ENCODE measurements around the gene TADA1.

Gene TADA1

DNA sequence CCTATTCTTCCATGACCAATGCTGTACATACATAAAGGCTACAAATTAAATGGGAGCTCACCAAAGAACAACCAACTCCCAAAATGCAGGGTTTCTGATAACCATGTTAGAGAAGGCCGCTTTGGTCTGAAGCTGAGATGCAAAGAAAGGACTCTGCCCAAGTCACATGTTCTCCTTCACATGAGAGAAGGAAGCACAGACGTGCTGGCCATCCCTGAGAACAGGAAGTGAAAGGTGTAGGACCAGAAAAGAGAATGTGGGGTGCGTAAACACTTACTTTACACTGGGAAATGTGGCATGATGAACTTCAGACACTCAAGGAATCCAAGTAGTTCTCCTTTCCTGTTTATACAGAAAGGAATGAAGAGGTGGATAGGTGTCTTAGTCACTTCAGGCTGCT is 31.7 kb upstream of the TADA1 start:
- TF ChIP-seq, protein P1, sequence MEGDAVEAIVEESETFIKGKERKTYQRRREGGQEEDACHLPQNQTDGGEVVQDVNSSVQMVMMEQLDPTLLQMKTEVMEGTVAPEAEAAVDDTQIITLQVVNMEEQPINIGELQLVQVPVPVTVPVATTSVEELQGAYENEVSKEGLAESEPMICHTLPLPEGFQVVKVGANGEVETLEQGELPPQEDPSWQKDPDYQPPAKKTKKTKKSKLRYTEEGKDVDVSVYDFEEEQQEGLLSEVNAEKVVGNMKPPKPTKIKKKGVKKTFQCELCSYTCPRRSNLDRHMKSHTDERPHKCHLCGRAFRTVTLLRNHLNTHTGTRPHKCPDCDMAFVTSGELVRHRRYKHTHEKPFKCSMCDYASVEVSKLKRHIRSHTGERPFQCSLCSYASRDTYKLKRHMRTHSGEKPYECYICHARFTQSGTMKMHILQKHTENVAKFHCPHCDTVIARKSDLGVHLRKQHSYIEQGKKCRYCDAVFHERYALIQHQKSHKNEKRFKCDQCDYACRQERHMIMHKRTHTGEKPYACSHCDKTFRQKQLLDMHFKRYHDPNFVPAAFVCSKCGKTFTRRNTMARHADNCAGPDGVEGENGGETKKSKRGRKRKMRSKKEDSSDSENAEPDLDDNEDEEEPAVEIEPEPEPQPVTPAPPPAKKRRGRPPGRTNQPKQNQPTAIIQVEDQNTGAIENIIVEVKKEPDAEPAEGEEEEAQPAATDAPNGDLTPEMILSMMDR (IDR thresholded peaks at IDR 0.05; ENCODE audit: extremely low read depth, insufficient read depth, missing control alignments) = no peak
- no peak for DNase-seq (ENCODE audit: low spot score)
- in situ Hi-C loops (cut with MboI; ENCODE audit: low pct_unique_long_range_greater_than_20kb, low sequenced_read_pairs, unreplicated experiment) = loop anchor here (25.0 kb wide), 1 partner anchor 530 kb away; no protein-coding TSS in a partner anchor

DNA sequence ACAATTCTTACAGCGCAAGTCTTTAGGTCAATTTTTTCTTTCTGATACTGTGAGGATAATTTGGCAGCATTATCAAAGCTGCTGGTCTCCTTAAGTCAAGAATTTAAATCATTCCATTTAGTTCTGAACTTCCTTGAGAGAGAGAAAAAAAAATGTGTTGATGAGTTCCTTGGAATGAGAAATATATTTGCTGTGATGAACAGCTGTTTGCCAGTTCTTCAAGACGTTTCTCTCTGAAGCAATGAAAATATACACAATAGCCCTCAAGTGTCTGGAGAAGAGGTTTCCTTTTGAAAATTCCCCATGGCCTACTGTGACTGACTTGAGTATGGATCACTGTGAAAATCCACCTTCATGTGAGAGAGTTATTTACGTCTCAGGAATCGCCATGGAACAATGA is 31.0 kb upstream of the TADA1 start:
- no peak for DNase-seq (ENCODE audit: low spot score)
- TF ChIP-seq, protein P1 (IDR thresholded peaks at IDR 0.05; ENCODE audit: extremely low read depth, insufficient read depth, missing control alignments) = no peak
- in situ Hi-C loops (cut with MboI; ENCODE audit: low pct_unique_long_range_greater_than_20kb, low sequenced_read_pairs, unreplicated experiment) = loop anchor here (25.0 kb wide), 1 partner anchor 530 kb away; no protein-coding TSS in a partner anchor

DNA sequence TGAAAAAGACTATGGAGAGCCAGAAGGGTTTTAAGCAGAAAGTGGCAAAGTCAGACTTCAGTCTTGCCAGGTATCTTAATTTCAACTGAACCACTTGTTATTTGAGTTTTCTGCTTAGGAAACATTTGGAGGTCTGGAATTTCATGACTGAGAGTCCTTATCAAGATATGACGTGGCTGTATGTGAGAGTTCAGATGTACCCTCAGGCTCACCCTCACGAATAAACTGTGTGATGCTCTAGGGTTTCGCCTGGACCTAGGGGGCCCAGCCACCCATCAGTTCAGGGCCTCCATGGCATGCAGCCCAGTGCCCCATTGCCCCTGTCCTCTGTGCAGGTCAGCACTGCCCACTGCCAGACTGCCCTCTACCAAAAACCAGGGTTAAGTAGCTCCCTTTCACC is 30.6 kb upstream of the TADA1 start:
- TF ChIP-seq, protein P1 (IDR thresholded peaks at IDR 0.05; ENCODE audit: extremely low read depth, insufficient read depth, missing control alignments) = no peak
- in situ Hi-C loops (cut with MboI; ENCODE audit: low pct_unique_long_range_greater_than_20kb, low sequenced_read_pairs, unreplicated experiment) = loop anchor here (25.0 kb wide), 1 partner anchor 531 kb away; no protein-coding TSS in a partner anchor
- no peak for DNase-seq (ENCODE audit: low spot score)

DNA sequence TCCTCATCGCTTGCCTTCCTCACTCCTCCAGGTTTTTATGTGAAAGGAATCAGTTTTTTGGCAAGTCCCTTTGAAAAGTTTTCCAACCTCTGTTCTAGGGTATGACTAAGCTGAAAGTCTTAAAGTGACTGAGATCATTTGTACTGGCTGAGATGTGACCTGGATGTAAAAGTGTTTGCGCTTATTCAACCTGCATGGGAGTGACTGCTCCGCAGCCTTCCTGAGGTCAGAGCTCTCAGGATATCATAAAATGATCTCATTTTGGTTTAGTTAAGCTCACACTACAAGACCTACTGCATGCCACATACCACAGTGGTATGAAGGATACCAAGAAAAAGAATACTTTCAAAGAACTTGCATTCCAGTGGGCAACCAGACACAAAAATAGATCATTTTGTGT is 29.8 kb upstream of the TADA1 start:
- no peak for DNase-seq (ENCODE audit: low spot score)
- in situ Hi-C loops (cut with MboI; ENCODE audit: low pct_unique_long_range_greater_than_20kb, low sequenced_read_pairs, unreplicated experiment) = loop anchor here (25.0 kb wide), 1 partner anchor 531 kb away; no protein-coding TSS in a partner anchor
- TF ChIP-seq, protein P1 (IDR thresholded peaks at IDR 0.05; ENCODE audit: extremely low read depth, insufficient read depth, missing control alignments) = no peak

DNA sequence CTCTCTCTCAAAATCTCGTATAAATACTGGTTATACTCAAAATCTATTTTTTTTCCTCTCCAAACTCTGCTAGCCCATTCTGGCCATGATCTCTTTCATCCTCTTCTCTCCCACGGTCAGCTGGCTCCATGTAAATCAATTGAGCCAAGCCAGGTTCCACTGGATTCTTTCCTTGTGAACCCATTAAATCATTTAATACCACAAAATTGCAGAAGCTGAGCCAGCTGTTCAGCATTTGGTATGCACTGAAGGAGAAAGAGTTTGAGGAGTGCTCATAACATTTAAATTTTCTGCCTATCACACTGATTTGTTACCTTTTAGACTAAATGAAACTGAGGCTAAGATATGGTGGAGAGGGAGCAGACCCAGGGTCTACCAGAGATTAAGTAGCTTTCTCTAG is 29.1 kb upstream of the TADA1 start:
- in situ Hi-C loops (cut with MboI; ENCODE audit: low pct_unique_long_range_greater_than_20kb, low sequenced_read_pairs, unreplicated experiment) = loop anchor here (25.0 kb wide), 1 partner anchor 532 kb away; no protein-coding TSS in a partner anchor
- no peak for DNase-seq (ENCODE audit: low spot score)
- TF ChIP-seq, protein P1 (IDR thresholded peaks at IDR 0.05; ENCODE audit: extremely low read depth, insufficient read depth, missing control alignments) = no peak

DNA sequence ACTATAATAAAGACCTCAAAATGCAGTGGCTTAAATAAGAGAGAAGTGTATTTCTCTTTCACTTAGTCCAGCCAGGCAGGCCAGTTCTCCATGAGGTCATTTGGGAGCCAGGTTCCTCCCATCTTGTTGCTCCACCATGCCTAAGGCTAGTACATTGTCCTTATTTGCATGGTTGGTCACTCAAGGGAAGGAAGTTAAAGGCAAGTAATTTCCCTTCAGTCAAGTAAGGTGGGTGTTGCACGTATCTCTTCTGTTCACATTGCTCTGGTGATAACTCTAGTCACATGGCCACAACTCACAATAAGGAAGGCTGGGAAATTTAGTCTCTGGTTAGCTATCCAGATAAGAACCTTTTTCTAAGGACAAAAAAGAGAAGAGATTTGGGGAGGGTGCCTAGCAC is 27.2 kb upstream of the TADA1 start:
- no peak for DNase-seq (ENCODE audit: low spot score)
- TF ChIP-seq, protein P1 (IDR thresholded peaks at IDR 0.05; ENCODE audit: extremely low read depth, insufficient read depth, missing control alignments) = no peak
- in situ Hi-C loops (cut with MboI; ENCODE audit: low pct_unique_long_range_greater_than_20kb, low sequenced_read_pairs, unreplicated experiment) = loop anchor here (25.0 kb wide), 1 partner anchor 534 kb away; no protein-coding TSS in a partner anchor

Measured in GM13977 (cell line).